HEK293T (cell line): ENCODE data around the gene TPBG.

ENCODE experiments used
- ARNT ChIP-seq: fragments of 450-650 bp; IDR thresholded peaks from 2 replicates; pipeline ENCODE4 v1.6.1; 2017; ENCODE audit warnings: mild to moderate bottlenecking
- BHLHE40 ChIP-seq: fragments of 450-650 bp; IDR thresholded peaks from 2 replicates; pipeline ENCODE4 v1.6.1; 2016; ENCODE audit warnings: mild to moderate bottlenecking, moderate library complexity, borderline replicate concordance
- FOXK2 ChIP-seq: fragments of 450-650 bp; IDR thresholded peaks from 2 replicates; pipeline ENCODE4 v1.6.1; 2016; ENCODE audit warnings: mild to moderate bottlenecking
- FOXM1 ChIP-seq: fragments of 450-650 bp; IDR thresholded peaks from 2 replicates; pipeline ENCODE4 v1.6.1; 2017; ENCODE audit warnings: mild to moderate bottlenecking, borderline replicate concordance
- HDGF ChIP-seq: fragments of 450-650 bp; IDR thresholded peaks from 2 replicates; pipeline ENCODE4 v1.6.1; 2017; ENCODE audit warnings: antibody characterized with exemption, borderline replicate concordance
- L3MBTL2 ChIP-seq: fragments of 450-650 bp; conservative IDR thresholded peaks from 2 replicates; pipeline ENCODE4 v1.6.1; 2016; ENCODE audit warnings: mild to moderate bottlenecking
- LEF1 ChIP-seq: fragments of 450-650 bp; IDR thresholded peaks from 2 replicates; pipeline ENCODE4 v1.6.1; 2017; ENCODE audit warnings: mild to moderate bottlenecking, borderline replicate concordance
- NFRKB ChIP-seq: fragments of 450-650 bp; IDR thresholded peaks from 2 replicates; pipeline ENCODE4 v1.6.1; 2016; ENCODE audit warnings: mild to moderate bottlenecking, moderate library complexity
- SP1 ChIP-seq: fragments of 450-650 bp; IDR thresholded peaks from 2 replicates; pipeline ENCODE4 v1.6.1; 2017
- SUZ12 ChIP-seq: fragments of 450-650 bp; IDR thresholded peaks from 2 replicates; pipeline ENCODE4 v1.6.1; 2016; ENCODE audit warnings: mild to moderate bottlenecking
- TARDBP ChIP-seq: fragments of 450-650 bp; IDR thresholded peaks from 2 replicates; pipeline ENCODE4 v1.6.1; 2016
- TF ChIP-seq, protein P1 (sequence below): fragments of 450-650 bp; IDR thresholded peaks from 2 replicates; pipeline ENCODE4 v1.6.1; 2016

- no peak for TF ChIP-seq BHLHE40
- TF ChIP-seq NFRKB, result no peak
- no peak for TF ChIP-seq FOXM1
- TF ChIP-seq LEF1, result no peak
- TF ChIP-seq L3MBTL2, result no peak
- TF ChIP-seq SP1, result no peak
- no peak for TF ChIP-seq HDGF
- TF ChIP-seq, protein P1, sequence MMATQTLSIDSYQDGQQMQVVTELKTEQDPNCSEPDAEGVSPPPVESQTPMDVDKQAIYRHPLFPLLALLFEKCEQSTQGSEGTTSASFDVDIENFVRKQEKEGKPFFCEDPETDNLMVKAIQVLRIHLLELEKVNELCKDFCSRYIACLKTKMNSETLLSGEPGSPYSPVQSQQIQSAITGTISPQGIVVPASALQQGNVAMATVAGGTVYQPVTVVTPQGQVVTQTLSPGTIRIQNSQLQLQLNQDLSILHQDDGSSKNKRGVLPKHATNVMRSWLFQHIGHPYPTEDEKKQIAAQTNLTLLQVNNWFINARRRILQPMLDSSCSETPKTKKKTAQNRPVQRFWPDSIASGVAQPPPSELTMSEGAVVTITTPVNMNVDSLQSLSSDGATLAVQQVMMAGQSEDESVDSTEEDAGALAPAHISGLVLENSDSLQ, result no peak
- TF ChIP-seq SUZ12, result no peak
- no peak for TF ChIP-seq TARDBP
- TF ChIP-seq ARNT, result no peak
- no peak for TF ChIP-seq FOXK2
Measured at GRCh38 chr6:82337688-82338257, 25.8 kb upstream of the TPBG start.
